Activated CD4-positive, alpha-beta T cell treated with anti-CD3 and anti-CD28 coated beads, Interleukin-10, Interleukin-2, amounts not matched to agents 100 ng/mL and 50 ng/mL, durations not matched to agents 16 hours and 8 hours (primary cell): ENCODE results near the gene ZDHHC8.

Experiments
- DNase-seq: peaks from one replicate; pipeline ENCODE4 v3.0.0-alpha.2; 2020

Gene ZDHHC8, protein sequence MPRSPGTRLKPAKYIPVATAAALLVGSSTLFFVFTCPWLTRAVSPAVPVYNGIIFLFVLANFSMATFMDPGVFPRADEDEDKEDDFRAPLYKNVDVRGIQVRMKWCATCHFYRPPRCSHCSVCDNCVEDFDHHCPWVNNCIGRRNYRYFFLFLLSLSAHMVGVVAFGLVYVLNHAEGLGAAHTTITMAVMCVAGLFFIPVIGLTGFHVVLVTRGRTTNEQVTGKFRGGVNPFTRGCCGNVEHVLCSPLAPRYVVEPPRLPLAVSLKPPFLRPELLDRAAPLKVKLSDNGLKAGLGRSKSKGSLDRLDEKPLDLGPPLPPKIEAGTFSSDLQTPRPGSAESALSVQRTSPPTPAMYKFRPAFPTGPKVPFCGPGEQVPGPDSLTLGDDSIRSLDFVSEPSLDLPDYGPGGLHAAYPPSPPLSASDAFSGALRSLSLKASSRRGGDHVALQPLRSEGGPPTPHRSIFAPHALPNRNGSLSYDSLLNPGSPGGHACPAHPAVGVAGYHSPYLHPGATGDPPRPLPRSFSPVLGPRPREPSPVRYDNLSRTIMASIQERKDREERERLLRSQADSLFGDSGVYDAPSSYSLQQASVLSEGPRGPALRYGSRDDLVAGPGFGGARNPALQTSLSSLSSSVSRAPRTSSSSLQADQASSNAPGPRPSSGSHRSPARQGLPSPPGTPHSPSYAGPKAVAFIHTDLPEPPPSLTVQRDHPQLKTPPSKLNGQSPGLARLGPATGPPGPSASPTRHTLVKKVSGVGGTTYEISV

DNA sequence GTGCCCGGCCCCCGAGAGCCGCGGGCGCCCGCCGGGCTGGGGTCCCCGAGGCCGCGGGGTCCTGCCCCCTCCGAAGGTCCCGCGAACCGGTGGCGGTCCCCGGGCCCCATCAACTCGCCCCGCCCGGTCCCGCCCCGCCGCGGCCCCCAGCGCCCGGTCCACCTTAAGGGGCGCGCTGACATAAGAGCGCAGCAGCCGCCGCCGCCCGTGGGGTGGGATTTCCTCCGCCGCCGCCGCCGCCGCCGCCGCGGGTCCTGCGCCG, at the start of gene ZDHHC8:
Gene ZDHHC8, plus strand, starts transcription at position 208 of the 262 bp plus-strand sequence. CDS start 144 bp downstream, outside the sequence.
- peak; percentile 32 for DNase-seq

DNA sequence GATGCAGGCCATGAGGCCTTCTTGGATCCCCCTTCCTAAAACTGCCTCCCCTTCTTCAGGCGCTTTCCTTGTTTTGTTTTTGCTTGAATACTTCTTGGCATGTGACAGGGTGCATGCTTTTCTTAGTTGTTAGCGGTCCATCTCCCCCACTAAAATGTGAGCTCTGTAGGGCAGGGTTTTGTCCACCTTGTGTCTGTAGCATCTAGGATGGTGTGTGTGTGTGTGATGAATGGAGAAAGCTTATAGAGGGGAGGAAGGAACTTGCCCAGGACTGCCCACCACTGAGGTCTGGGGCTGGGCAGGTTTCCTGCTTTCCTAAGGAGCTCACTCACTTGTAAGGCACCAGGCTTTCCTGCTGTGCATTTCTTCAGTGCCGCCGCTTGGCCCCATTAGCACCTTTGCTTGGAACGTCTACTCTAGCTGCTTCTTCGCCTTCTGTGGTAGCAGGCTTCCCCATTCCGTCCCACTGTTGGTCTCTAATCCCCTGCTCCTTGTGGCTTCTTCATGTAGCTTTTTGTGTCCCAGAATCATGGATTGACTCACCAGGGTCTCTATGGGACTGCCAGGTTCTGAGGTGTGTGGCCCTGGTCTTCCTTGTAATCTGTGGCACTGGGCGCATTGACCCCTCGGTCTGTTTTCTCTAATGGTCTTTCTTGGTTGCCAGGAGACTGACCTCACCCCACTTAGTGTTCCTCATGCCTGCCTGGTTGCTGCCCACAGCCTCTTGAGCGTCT, 48.3 kb upstream of the ZDHHC8 start:
- no peak for DNase-seq

DNA sequence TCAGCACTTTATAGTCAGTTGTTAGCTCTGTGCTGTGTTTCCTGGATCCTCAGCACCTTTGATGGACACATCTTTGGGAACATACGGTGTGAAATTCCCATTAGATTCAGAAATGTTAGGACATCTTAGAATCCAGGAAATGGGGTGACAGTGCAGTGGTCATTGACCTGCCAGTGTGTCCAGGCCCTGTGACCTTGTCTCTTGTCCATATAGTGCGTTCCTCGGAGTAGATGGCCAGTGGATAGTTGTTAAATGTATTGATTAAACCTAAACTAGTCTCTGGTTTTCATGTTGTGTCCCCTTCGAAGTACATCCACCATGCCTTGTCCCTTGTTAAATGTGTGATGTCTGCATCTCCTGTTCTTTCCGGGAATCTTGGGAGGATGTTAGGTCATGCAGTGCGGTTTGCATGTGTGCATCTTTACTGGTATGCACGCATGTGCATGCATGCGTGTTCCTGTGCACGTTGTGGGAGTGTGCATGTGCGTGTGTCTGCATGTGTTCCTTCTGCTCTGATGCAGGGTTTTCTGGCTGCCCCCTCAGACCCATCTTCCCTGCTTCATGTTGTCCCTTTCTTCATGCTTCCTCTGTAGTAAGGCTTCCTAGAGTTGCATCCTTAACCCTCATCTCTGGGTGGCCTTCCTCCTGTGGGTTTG, 47.6 kb upstream of the ZDHHC8 start:
- DNase-seq: no peak

DNA sequence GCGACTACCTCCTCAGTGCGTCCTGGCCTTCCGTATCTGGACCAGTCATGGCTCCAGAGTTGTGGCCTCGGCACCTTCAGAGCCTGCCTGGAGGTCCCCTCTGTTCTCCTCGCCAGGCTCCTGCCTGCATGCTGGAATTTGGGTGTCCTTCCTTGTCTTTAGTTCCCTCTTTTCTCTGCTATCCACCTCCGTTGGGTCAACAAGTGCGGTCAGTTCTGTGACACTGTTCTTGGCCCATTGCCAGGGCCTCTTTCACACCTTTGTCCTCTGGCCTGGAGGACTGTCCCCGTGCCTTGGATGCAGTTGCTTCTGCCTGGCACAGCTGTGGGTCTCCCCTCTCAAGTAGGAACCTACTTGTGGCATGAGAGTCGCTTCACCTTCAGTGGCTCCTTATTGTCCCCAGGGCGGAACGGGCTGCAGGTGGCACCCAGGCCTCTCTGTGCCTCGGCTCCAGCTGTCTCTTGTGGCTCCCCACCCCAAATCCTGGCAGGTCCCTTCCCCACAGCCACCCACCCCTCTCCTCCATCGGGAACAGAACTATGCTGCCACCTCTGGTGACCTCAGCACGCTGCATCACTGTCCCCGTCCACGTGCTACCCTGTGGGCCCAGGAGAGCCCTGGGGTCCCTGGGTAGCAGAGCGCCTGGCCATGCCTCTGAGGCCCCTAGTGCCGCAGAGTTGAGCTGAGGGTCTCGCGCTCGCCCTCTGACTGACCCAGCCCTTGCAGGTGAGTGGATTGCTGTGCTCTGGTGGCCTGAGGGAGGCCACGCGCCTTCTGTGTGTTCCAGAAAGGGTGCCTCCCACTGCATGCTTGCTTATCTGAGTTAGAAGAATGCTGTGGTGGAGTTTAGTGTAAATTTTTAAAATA, 46.8 kb upstream of the ZDHHC8 start:
- peak; percentile 24 for DNase-seq

DNA sequence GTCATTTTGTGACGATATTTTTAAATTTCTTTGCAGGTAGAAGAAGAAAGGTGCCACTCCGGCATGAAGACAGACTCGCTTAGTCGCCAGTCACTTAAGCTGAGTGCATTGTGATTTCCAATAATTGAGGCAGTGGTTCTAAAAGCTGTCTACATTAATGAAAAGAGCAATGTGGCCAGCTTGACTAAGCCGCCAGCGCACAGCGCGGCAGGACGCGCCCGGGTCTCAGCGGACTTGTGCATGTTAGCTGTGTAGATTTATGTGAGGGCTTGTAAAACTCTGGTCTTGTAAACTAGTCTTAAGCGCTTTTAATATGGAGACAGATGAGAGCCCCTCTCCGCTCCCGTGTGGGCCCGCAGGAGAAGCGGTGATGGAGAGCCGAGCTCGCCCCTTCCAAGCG, 46.0 kb upstream of the ZDHHC8 start:
- no peak for DNase-seq

DNA sequence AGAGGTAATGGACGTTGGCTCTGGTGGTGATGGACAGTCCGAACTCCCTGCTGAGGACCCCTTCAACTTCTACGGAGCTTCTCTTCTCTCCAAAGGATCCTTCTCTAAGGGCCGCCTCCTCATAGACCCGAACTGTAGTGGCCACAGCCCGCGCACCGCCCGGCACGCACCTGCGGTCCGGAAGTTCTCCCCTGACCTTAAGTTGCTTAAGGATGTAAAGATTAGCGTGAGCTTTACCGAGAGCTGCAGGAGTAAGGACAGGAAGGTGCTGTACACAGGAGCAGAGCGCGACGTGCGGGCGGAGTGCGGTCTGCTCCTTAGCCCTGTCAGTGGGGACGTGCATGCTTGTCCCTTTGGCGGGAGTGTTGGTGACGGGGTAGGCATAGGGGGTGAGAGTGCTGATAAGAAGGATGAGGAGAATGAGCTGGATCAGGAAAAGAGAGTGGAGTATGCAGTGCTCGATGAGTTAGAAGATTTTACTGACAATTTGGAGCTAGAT, 45.5 kb upstream of the ZDHHC8 start:
- no peak for DNase-seq

DNA sequence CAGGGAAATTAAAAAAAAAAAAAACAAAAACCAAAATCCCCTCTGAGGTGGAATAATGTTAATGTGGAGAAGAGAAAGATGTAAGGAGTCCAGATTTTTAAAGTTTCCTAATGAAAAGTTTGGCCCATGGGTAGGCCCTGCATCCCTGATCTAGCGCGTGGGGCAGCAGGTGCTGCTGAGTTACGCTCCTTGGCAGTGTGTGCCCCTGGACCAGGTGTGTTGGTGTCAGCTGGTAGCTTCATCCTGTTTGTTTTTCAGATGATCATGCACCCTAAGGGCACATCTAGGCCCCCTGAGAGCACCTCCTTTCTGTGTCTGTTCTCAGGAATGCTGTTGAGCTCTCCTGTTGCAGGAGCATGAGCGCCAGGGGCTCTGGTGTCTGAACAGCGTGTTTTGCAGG, 44.8 kb upstream of the ZDHHC8 start:
- no peak for DNase-seq

DNA sequence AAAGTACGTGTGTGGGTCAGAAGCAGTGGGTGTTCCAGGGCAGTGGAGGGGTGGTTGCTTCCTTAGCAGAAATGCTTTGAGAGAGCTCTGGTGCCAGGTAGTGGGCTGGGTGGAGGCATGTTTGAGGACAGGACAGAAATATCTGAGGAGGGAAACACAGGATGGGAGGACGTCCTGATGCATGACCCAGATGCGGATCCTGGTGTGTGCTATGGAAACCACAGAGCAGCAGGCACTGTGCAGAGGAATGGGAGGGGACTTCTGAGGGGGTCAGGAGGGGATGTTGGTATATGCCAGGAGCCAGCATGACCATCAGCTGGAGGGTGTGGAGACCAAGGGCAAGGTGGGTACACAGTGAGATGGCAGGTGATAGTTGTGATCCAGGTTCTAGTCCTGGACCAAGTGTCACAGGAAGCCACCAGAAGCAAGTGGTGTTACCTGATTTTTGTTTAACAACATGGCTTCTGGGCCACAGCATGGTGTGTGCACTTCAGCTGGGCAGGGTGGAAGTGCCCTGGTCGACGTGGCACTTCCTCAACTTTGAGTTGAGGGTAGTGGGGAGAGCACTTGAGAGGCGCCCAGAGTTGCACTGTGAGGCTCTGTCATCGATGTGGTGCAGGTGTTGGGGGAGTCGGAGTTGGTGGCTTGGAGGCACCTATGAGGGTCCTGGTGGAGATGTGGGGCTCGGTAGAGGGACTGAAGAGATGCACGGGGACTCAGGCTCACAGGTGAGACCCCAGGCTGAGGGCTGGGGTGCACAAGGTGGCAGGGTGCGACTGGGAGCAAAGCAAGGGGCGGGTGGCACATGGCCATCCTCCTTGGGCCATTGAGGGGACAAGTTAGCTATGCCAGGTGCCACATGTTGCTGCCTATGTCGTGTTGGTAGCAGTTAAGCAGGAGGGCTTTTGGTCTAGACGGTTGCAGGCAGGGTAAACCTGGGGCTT, 44.0 kb upstream of the ZDHHC8 start:
- DNase-seq: no peak

DNA sequence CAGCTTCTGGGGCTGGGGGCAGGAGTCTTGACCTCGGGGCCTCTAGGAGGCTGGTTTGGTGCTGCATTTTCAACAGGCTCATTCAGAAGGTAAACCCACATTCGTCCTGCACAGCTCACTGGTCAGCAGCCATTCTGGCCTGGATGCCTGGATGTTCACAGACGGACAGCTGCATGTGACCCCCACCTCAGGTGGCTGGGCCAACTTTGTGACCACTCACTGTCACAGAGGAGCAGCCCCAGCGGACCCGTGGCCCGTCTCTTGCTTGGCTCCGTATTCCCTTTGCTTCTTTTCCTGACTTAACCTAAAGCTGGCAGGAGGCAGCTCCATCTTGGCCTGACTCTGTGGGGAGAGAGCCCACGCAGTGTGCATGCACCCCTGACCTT, 43.3 kb upstream of the ZDHHC8 start:
- DNase-seq: no peak

DNA sequence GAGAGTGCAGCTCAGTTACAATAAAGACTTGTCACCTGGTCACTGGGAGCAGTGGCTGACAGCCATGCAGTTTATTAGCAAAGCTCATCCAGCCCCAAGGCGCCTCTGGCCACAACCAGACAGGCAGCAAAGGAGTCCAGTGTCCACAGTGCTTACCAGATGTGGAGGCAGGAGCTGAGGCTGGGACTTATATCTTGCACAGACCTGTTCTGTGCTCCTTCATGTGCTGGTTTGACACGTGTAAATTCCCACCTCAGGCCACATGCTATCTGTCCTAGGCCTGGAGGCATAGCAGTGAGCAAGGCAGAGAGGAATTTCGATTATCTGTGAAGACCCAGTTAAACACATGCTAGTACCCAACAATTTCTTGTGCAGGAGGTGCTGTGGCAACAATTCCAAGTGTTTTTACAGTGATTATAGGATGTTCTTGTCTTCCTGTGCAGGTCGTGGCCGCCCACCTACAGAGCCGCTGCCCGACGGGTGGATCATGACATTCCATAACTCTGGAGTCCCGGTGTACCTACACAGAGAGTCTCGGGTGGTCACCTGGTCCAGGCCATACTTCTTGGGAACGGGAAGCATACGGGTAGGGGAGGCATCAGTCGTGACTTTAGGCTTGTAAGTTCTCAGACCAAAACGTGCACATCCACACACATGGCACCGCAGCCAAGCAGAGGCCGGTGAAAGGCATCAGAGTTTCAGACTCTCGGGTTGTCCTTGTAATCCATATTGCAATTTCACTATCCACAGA, 42.2 kb upstream of the ZDHHC8 start:
- no peak for DNase-seq

DNA sequence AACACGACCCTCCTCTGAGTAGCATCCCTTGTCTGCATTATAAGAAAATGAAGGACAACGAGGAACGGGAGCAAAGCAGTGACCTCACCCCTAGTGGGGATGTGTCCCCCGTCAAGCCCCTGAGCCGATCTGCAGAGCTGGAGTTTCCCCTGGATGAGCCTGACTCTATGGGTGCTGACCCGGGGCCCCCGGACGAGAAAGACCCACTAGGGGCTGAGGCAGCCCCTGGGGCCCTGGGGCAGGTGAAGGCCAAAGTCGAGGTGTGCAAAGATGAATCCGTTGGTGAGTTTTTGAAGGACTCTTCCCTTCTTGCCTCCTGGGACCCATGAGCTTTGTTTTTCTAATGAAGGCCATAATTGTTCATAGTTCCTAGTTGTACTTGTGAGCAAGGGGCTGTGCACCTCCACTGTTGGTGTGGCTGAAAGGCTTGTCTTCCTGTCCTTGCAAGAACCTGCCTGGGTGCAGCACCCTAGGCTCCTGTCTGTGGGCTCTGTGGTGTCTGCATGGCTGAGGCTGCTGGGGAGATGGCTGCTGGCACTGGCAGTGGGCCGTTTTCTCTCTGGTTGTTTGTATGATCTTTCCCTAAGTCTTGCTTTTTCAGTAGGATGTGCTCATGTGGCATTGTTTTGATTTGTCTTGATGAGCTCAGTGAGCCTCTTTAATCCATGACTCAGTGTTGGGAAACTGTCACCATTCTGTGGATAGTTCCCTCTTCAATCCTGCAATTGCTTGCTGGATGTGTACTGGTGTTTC, 41.5 kb upstream of the ZDHHC8 start:
- no peak for DNase-seq

DNA sequence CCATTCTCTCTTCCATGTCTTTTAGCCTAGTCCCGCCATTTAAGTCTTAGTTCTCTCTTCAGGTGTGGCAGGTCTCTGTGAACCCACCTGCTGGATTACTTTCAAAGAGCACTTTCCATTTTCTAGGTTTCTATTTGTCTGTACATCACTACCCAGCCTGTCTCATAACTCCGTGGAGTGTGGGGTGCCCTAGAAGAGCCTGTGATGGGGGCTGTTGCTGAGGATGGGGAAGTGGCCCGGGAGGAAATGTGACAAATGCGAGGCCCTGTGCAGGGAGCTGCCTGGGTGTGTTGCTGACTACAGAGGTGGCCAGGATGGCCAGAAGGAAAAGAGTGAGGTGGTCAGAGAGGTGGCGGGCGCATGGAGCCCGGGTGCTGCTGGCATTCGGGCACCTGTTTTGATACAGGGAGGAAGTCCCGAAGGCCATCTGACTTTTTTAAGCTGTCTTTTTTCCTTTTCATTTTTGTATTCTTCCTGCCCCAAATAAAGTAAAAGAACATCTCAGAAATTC, 40.8 kb upstream of the ZDHHC8 start:
- no peak for DNase-seq

DNA sequence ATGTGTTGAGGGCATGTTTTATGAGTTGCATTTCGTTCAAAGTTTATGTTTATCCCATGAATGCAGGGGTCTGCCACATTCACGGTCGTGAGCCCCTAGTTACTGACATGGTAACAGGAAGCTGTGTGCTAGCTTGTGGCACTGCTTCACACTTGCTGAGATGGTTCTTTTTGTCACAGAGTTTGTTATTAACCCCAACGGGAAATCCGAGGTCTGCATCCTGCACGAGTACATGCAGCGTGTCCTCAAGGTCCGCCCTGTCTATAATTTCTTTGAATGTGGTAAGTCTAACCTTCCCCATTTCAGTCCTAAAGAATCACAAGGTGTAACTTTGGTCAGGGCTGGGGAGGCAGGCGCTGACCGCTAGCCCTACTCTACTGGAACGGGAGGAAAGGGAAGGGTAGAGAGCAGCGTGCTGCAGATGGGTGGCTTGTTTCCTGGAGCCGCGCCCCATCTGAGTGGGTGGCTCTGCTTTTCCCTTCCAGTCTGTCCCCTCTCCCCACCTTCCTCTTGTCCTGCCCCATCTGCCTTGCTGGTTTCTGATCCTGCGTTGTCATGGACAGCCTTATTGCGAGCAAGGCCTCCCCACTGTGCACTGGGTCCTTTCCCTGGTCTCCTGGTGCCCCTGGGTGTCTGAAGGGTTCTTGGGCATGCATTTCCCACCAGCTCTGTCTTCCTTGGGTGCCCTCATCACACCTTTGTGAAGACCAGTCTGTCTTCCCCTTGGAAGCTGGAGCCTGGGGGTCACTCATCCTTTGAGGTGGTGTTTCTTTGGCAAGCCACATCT, 39.7 kb upstream of the ZDHHC8 start:
- DNase-seq: no peak

DNA sequence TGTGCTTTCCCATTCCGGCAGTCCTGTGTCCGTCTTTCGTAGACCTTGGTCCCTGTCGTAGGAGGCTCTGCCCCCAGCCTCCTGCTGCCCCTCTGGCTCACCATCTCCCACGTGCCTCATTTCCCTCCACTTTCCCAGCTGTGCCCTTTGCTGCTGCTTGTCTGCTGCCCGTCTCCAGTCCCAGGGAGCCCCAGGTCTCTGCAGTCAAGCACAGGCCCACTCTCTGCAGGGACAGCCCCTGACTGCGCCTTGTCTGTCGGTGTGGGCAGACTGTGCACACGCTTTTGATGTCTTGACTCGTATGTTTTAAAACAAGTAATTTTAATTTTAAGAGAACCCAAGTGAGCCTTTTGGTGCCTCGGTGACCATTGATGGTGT, 39.1 kb upstream of the ZDHHC8 start:
- no peak for DNase-seq

DNA sequence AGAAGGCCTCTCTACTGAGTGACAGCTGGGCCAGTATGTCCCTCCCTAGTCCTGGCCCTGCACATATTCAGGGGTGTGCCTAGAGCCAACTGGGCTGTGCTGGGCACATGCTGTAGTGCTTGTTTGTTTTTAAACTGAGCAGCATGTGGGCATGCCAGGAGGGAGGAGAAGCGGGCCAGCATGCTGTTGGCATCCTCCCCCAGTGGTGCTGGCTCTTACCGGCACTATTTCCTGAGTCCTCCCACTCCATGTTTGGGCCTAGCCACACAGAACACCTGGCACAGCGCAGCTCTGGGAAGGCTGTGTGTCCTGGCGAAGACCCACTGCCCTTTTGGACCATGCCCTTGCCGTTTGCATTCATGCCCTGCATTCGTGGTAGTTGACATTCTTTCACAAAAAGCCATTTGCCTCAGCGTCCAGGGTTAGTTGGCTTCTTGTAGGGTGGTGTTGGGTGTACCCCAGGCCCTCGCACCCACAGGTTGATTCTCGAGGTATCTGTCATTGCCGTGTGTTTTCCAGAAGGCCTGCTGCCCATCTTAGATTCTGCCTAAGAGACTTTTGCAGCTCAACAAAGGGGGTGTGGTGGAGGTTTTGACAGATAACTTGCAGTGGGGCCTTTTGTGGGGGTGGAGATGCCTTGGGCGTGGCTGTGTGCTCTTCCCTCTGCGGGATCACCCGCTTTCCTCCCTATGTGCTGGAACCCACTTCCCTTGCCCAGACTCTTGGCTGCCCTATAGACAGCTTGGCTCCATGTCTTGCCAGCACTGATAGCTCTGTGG, 38.0 kb upstream of the ZDHHC8 start:
- DNase-seq: no peak

DNA sequence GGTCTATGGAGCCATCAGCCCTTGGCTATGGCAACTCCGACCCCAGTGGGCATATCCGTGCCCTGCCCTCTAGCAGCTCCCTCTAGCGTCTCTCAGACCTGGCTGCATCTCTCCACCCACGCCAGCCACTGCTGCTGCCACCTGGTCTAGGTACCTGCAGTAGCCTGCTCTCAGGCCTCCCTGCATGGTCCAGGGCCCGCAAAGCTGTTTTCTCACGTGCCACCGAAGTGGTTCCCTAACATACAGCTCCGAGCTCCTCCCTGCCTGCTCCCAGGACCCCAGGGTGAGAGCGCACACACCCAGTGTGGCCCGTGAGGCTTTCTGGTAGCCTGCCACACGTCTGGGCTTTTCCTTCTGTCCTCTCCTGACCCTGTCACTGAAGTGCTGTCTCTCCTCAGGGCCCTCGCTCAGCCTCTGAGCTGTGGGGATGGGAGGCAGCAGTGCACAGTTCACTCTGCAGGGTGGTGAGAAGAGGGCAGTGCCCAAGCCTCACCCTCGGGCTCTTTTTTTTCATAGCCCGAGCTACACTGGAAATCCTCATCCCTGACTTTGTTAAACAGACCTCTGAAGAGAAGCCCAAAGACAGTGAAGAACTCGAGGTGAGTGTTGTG, 37.3 kb upstream of the ZDHHC8 start:
- no peak for DNase-seq

DNA sequence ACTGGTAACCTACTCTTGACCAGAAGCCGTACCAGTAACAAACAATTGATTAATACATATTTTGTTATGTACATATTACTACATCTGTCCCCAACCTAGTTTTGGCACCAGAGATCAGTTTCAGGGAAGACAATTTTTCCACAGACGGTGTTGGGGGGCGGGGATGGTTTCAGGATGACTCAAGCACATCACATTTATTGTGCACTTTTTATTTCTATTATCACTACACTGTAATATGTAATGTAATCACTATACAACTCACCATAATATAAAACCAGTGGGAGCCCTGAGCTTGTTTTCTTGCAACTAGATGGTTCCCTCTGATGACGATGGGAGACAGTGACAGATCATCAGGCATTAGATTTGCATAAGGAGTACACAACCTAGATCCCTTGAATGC, 36.1 kb upstream of the ZDHHC8 start:
- peak; percentile 33 for DNase-seq
